GM21528 (cell line): ENCODE measurements around the gene ZNF513.
A peak's percentile ranks its signal among the peaks of the same experiment; 100 is the strongest.

ENCODE experiments used
- ATAC-seq: cut with Tn5 transposase; IDR thresholded peaks from one replicate; pipeline ENCODE4 v1.9.1; 2021; ENCODE audit warnings: mild to moderate bottlenecking, moderate library complexity; ENCODE audit not compliant: unreplicated experiment, low FRiP score

The ZNF513 gene

GRCh38 chr2:27390822-27391679 is 10.5 kb upstream of the ZNF513 start:
- no peak for ATAC-seq

GRCh38 chr2:27381577-27382181 is 1.1 kb upstream of the ZNF513 start:
- no peak for ATAC-seq

- no peak for ATAC-seq
These were observed 503 bp downstream of the ZNF513 start for GRCh38 chr2:27379836-27380625.

- no peak for ATAC-seq
These were observed 1.1 kb downstream of the ZNF513 start for GRCh38 chr2:27379383-27379835.

- no peak for ATAC-seq
These were observed 1.7 kb downstream of the ZNF513 start for GRCh38 chr2:27378809-27379290.

- ATAC-seq = no peak
These were observed 2.3 kb downstream of the ZNF513 start for GRCh38 chr2:27378096-27378808.

GRCh38 chr2:27377618-27378095 is 2.9 kb downstream of the ZNF513 start:
- no peak for ATAC-seq

GRCh38 chr2:27376866-27377617 is 3.5 kb downstream of the ZNF513 start:
- no peak for ATAC-seq

GRCh38 chr2:27376151-27376865 is 4.2 kb downstream of the ZNF513 start:
- ATAC-seq = no peak

- no peak for ATAC-seq
These were observed 4.9 kb downstream of the ZNF513 start for GRCh38 chr2:27375513-27376099.

- ATAC-seq = no peak
These were observed 7.0 kb downstream of the ZNF513 start for GRCh38 chr2:27373567-27373966.

- ATAC-seq = no peak
These were observed 7.6 kb downstream of the ZNF513 start for GRCh38 chr2:27372937-27373336.

- ATAC-seq = peak; percentile 32
These were observed 9.5 kb downstream of the ZNF513 start for GRCh38 chr2:27370816-27371620.

GRCh38 chr2:27370026-27370815 is 10.3 kb downstream of the ZNF513 start, which contains the start of the genes EIF2B4 and SNX17:
EIF2B4 (minus strand) TSS chr2:27370338; CDS start chr2:27370314, 24 bp downstream.
SNX17 (plus strand) TSS chr2:27370616; CDS start chr2:27370744, 128 bp downstream.
- peak; percentile 89 for ATAC-seq

- ATAC-seq = no peak
These were observed 11.0 kb downstream of the ZNF513 start for GRCh38 chr2:27369471-27370025.

- ATAC-seq = no peak
These were observed 16.6 kb downstream of the ZNF513 start for GRCh38 chr2:27363933-27364332.
